Testis (tissue), 3 donors: ENCODE data around the gene SLC35E1. TPM values are rescaled to one million over a fixed set of nuclear protein-coding genes. Genes with fewer than 3 reads are reported as not detected.

Experiments used
- DNase-seq: peaks from one replicate; pipeline ENCODE4 v3.0.0-alpha.2; 2019
- H3K27ac ChIP-seq, 2 donors: fragments of 200-600 bp; sonication (generic); one replicate each; pipeline ENCODE4 v1.5.1; 2019
- H3K27me3 ChIP-seq: fragments of 200-600 bp; sonication (generic); one replicate; pipeline ENCODE4 v1.5.1; 2019
- H3K36me3 ChIP-seq: fragments of 200-600 bp; sonication (generic); one replicate; pipeline ENCODE4 v1.5.1; 2017; ENCODE audit warnings: low read depth; ENCODE audit errors: missing control alignments
- H3K4me1 ChIP-seq: fragments of 200-600 bp; sonication (generic); one replicate; pipeline ENCODE4 v1.5.1; 2019
- H3K4me3 ChIP-seq, 2 donors: fragments of 200-600 bp; sonication (generic); one replicate each; pipeline ENCODE4 v1.5.1; 2017 to 2019
- H3K9me3 ChIP-seq: fragments of 200-600 bp; sonication (generic); one replicate; pipeline ENCODE4 v1.5.1; 2017
- CTCF ChIP-seq, 3 experiments: fragments of 450-650 bp in 2 of 3; fragments of 200-600 bp in 1 of 3; sonication (generic) in 1 of 3; IDR thresholded peaks; one replicate each; pipeline ENCODE4 v1.5.1; 2016 to 2019; ENCODE audit warnings: antibody characterized with exemption in 3 of 3, mild to moderate bottlenecking in 2 of 3, moderate library complexity in 1 of 3
- POLR2A ChIP-seq: fragments of 450-650 bp; IDR thresholded peaks from one replicate; pipeline ENCODE4 v1.6.1; 2017; ENCODE audit warnings: antibody characterized with exemption, mild to moderate bottlenecking, moderate library complexity
- WGBS, 2 donors: methylation state at CpG; one replicate each; pipeline ENCODE4 v1.1.5; 2018; 5-methylcytosine and 5-hydroxymethylcytosine counted together
- intact Hi-C: fragments of 100-400 bp; cut with DNase I; formaldehyde crosslinking; loops from one replicate; pipeline ENCODE4 v1.15.1; 2023; ENCODE audit warnings: low total_unique reads
- polyA plus RNA-seq: library from polyadenylated mRNA; stranded (reverse); fragments of 350-450 nt; fragmentation: Illumina TruSeq; extraction: RNeasy Lipid Tissue Mini Kit (QIAGEN cat#74804); gene quantifications from one replicate; pipeline ENCODE4 v1.2.3, GENCODE V29; 2014; ENCODE audit warnings: low read depth, low replicate concordance; ENCODE audit not compliant: insufficient read depth
- total RNA-seq, 2 donors: library from RNA; depleted of rRNA; stranded (reverse); fragments of >200 nt; gene quantifications; one replicate each; pipeline ENCODE4 v1.2.3, GENCODE V29; 2016

SLC35E1 gene
- total and polyA plus RNA-seq, 3 donors from 2014 or later = 20.3 to 56.3 (median 54.0) TPM

- no peak for TF ChIP-seq POLR2A
- no peak for TF ChIP-seq CTCF (IDR thresholded peaks at IDR 0.05)
- WGBS, 2 donors = 92 to 94% methylated on average over 10 of the region's 10 CpGs
- no peak for DNase-seq
These were observed 50.4 kb downstream of the SLC35E1 start for GRCh38 chr19:16521715-16522289.

GRCh38 chr19:16520986-16521624 lies 51.1 kb downstream of the SLC35E1 start:
- 84 to 94% methylated on average over 8 to 18 of the region's 18 CpGs for WGBS, 2 donors
- intact Hi-C loops = no loop called here

More at GRCh38 chr19:16521715-16522289, 50.4 kb downstream of the SLC35E1 start:
- intact Hi-C loops = no loop called here
- no peak overlapping the region for H3K27ac ChIP-seq
- H3K4me1 ChIP-seq = peaks cover 5% of the 10 kb centered on the region
- H3K36me3 ChIP-seq = no peaks in the 10 kb centered on the region
- no peaks in the 10 kb centered on the region for H3K9me3 ChIP-seq
- H3K4me3 ChIP-seq = no peak overlapping the region
- no peaks in the 10 kb centered on the region for H3K27me3 ChIP-seq

GRCh38 chr19:16520074-16520973 lies 51.9 kb downstream of the SLC35E1 start:
- TF ChIP-seq CTCF (IDR thresholded peaks at IDR 0.05) (no peak), POLR2A (no peak)
- H3K4me1 ChIP-seq = peaks cover 5% of the 10 kb centered on the region
- intact Hi-C loops = no loop called here
- 63 to 76% methylated on average over 30 to 45 of the region's 45 CpGs for WGBS, 2 donors
- H3K9me3 ChIP-seq = no peaks in the 10 kb centered on the region
- DNase-seq = no peak
- H3K36me3 ChIP-seq = no peaks in the 10 kb centered on the region
- H3K4me3 ChIP-seq = no peak overlapping the region
- no peak overlapping the region for H3K27ac ChIP-seq
- no peaks in the 10 kb centered on the region for H3K27me3 ChIP-seq

More at GRCh38 chr19:16520986-16521624, 51.1 kb downstream of the SLC35E1 start:
- Histone ChIP-seq H3K4me3 (no peak overlapping the region), H3K4me1 (peaks cover 5% of the 10 kb centered on the region), H3K27me3 (no peaks in the 10 kb centered on the region), H3K9me3 (no peaks in the 10 kb centered on the region), H3K36me3 (no peaks in the 10 kb centered on the region), H3K27ac (no peak overlapping the region)
- TF ChIP-seq POLR2A (no peak), CTCF (IDR thresholded peaks at IDR 0.05) (no peak)
- no peak for DNase-seq

GRCh38 chr19:16519230-16519687 lies 53.0 kb downstream of the SLC35E1 start:
- 91 to 92% methylated on average over 24 of the region's 24 CpGs for WGBS, 2 donors
- peaks cover 5% of the 10 kb centered on the region for H3K4me1 ChIP-seq
- no peak overlapping the region for H3K27ac ChIP-seq
- no peak for TF ChIP-seq CTCF (IDR thresholded peaks at IDR 0.05)
- no peak for TF ChIP-seq POLR2A
- H3K4me3 ChIP-seq = no peak overlapping the region
- no peaks in the 10 kb centered on the region for H3K36me3 ChIP-seq
- intact Hi-C loops = no loop called here
- H3K9me3 ChIP-seq = no peaks in the 10 kb centered on the region
- no peak for DNase-seq
- no peaks in the 10 kb centered on the region for H3K27me3 ChIP-seq
